Activated naive CD4-positive, alpha-beta T cell treated with anti-CD3 and anti-CD28 coated beads, Interleukin-2, amount 50 U/mL, for 72 hours (primary cell): ENCODE measurements around the gene SLC6A3. TPM values are rescaled to one million over a fixed set of nuclear protein-coding genes. Genes with fewer than 3 reads are reported as not detected.
A peak's percentile ranks its signal among the peaks of the same experiment; 100 is the strongest.
"Not testable (repeated sequence)": the region's sequence is repeated elsewhere in the genome, so short reads cannot be mapped to it uniquely, and the experiment has no call there.

Source experiments
- ATAC-seq, 2 donors: fragments of 150-1000 bp; cut with Tn5 transposase; 2 replicates each; pipeline ENCODE4 v1.10.0; 2021; ENCODE audit warnings: mild to moderate bottlenecking in 2 of 2, moderate library complexity in 2 of 2
- DNase-seq, 2 donors: peaks; one replicate each; pipeline ENCODE4 v3.0.0; 2021 to 2022; ENCODE audit warnings: low spot score in 2 of 2
- H3K27ac Mint-ChIP-seq, 2 donors: one replicate each; pipeline ENCODE4 v1.8.0; 2022; ENCODE audit warnings: mild to moderate bottlenecking in 2 of 2, mixed read lengths in 2 of 2
- H3K36me3 Mint-ChIP-seq, 2 donors: one replicate each; pipeline ENCODE4 v1.8.0; 2022; ENCODE audit warnings: mixed read lengths in 2 of 2
- H3K9me3 Mint-ChIP-seq, 2 donors: one replicate each; pipeline ENCODE4 v1.8.0; 2022; ENCODE audit warnings: mixed read lengths in 2 of 2
- total RNA-seq, 2 donors: library from RNA; stranded (reverse); gene quantifications; one replicate each; pipeline ENCODE4 v1.2.3, GENCODE V29; 2022

SLC6A3 gene
- total RNA-seq, 2 donors from 2014 or later = not detected

DNA sequence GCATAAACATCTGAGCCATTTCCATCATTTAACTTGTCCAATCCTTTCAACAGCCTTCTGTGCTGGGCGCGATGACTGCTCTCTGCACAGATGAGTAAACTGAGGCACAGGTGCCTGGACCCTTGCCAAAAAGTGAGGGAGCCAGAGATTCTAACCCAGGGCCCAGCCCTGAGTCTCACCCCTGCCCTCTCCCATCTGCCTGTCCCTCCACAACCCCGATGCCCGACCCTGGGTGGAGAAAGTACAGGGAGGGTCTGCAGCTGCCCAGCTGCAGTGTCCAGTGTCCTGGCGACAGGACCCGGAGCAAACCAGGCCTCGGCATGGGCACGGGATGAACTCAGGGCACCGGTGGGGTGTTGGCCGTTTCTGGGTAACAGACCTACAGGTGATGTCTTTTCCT lies 60.7 kb downstream of the SLC6A3 start:
- H3K27ac Mint-ChIP-seq = no peak overlapping the region
- ATAC-seq (no peak), DNase-seq (no peak)
- H3K36me3 Mint-ChIP-seq = no peaks in the 10 kb centered on the region
- peaks cover 0 to 8% of the 10 kb centered on the region in 2 donors for H3K9me3 Mint-ChIP-seq

- Mint-ChIP-seq H3K9me3 (peaks cover 0 to 8% of the 10 kb centered on the region in 2 donors), H3K27ac (no peak overlapping the region), H3K36me3 (no peaks in the 10 kb centered on the region)
- ATAC-seq (no peak), DNase-seq (no peak)
These were observed 61.3 kb downstream of the SLC6A3 start for GRCh38 chr5:1383886-1384401.

DNA sequence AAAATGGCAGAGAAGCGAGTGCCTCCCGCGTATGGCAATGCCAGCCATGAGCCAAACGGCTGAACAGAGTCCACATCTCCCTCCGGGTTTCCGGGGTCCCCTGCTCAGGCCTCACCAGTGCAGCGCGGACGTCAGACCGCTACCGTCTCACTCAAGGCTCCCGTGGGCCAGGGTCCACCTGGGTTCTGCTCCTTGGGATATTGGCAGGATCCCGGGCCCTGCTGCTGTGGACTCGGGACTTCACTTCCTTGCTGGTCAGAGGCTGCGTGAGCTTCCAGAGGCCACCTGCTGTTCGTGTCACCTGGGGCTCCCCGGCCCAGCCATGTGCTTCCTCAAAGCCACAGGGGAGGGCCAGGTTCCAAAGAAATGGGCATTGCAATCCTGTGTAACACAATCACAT lies 61.9 kb downstream of the SLC6A3 start:
- no peaks in the 10 kb centered on the region for H3K36me3 Mint-ChIP-seq
- DNase-seq = no peak
- H3K27ac Mint-ChIP-seq = no peak overlapping the region
- ATAC-seq = no peak
- peaks cover 0 to 2% of the 10 kb centered on the region in 2 donors for H3K9me3 Mint-ChIP-seq

GRCh38 chr5:1382248-1382700 lies 63.0 kb downstream of the SLC6A3 start:
- H3K9me3 Mint-ChIP-seq = no peaks in the 10 kb centered on the region
- no peak overlapping the region for H3K27ac Mint-ChIP-seq
- no peak for DNase-seq
- ATAC-seq = no peak
- no peaks in the 10 kb centered on the region for H3K36me3 Mint-ChIP-seq

GRCh38 chr5:1381370-1382247 lies 63.6 kb downstream of the SLC6A3 start:
- no peaks in the 10 kb centered on the region for H3K9me3 Mint-ChIP-seq
- no peak for DNase-seq
- no peaks in the 10 kb centered on the region for H3K36me3 Mint-ChIP-seq
- H3K27ac Mint-ChIP-seq = no peak overlapping the region
- ATAC-seq = no peak

GRCh38 chr5:1380910-1381309 lies 64.3 kb downstream of the SLC6A3 start:
- ATAC-seq = no peak

GRCh38 chr5:1380011-1380817 lies 65.0 kb downstream of the SLC6A3 start:
- H3K9me3 Mint-ChIP-seq = no peaks in the 10 kb centered on the region
- no peak overlapping the region for H3K27ac Mint-ChIP-seq
- DNase-seq (peak in 1 of 2 donors; percentile 60), ATAC-seq (peak; percentile 90 to 94)
- H3K36me3 Mint-ChIP-seq = no peaks in the 10 kb centered on the region

More at GRCh38 chr5:1380910-1381309, 64.3 kb downstream of the SLC6A3 start:
- no peak for DNase-seq
- Mint-ChIP-seq H3K27ac (no peak overlapping the region), H3K9me3 (no peaks in the 10 kb centered on the region), H3K36me3 (no peaks in the 10 kb centered on the region)

DNA sequence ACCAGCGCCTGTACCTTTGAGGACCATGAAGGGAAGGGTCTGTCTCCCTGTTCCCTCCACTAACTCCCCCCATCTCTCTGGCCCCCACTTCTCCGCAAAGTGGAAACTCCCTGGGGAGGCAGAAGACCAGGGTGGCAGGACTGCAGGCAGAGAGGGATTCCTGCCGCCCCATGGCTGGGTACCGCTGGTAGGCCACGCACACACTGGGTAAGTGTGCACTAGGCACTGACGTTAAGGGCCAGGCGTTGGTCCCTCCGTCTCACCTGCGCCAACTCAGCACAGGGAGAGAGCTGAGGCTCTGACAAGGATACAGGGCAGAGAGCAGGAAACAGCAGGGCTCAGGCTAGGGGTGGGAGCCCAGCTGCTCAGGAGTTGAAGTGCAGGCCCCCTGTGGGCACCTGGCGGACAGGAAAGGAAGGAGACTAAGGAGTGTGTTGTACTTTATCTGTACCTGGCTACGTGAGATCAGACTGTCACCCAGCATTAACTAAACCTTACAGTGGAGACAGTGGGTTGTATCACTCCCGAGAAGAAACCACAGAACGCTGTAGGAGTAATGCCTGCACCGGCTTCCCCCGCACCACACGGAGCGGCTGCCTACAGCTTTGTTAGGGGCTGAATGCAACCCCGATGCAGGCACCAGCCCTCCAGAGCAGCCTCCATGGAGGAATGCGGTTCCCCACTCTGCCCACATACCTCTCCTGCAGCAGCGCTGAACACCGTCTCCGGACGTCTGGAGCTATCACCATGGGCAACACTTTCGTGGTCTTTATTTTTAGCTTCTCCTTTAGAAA lies 66.2 kb downstream of the SLC6A3 start:
- DNase-seq (no peak), ATAC-seq (no peak)
- Mint-ChIP-seq H3K36me3 (no peaks in the 10 kb centered on the region), H3K27ac (no peak overlapping the region), H3K9me3 (no peaks in the 10 kb centered on the region)

- ATAC-seq (no peak), DNase-seq (no peak)
- no peak overlapping the region for H3K27ac Mint-ChIP-seq
- no peaks in the 10 kb centered on the region for H3K9me3 Mint-ChIP-seq
- no peaks in the 10 kb centered on the region for H3K36me3 Mint-ChIP-seq
These were observed 67.1 kb downstream of the SLC6A3 start for GRCh38 chr5:1378096-1378495.

- H3K36me3 Mint-ChIP-seq = no peaks in the 10 kb centered on the region
- DNase-seq (no peak), ATAC-seq (no peak)
- H3K27ac Mint-ChIP-seq = no peak overlapping the region
- H3K9me3 Mint-ChIP-seq = no peaks in the 10 kb centered on the region
These were observed 68.3 kb downstream of the SLC6A3 start for GRCh38 chr5:1376981-1377380.

DNA sequence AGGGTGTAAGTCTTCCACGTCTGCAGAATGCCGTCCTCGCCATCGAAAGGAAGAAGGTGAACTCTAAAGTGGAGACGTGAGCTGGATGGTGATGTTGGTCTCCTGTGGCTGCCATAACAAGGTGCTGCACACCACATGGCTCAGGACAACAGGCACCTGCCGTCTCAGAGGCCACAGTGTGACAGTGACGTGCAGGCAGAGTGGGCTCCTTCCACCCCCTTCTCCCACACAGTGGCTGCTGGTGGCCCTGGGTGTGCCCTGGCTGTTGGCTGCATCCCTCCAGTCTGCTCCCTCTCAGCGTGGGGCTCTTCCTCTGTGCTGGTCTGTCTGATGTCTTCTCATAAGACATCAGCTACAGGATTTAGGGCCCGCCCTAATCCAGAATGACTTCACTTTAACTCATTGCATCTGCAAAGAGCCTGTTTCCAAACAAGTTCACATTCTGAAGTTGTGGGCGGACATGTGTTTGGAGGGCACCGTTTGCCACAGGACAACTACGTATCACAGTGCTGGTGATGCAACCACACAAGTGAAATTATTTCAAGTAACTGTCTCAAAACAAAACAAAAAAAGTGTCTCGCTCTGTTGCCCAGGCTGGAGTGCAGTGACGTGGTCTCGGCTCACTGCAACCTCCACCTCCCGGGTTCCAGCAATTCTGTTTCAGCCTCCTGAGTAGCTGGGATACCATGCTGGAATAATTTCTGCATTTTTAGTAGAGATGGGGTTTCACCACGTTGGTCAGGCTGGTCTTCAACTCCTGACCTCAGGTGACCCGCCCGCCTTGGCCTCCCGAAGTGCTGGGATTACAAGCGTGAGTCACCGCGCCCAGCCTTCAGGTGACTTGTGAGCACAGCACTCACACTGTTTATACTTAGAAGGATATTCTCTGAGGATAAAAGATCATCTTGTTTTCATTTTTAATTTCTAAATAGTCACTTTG lies 69.1 kb downstream of the SLC6A3 start:
- no peaks in the 10 kb centered on the region for H3K9me3 Mint-ChIP-seq
- no peaks in the 10 kb centered on the region for H3K36me3 Mint-ChIP-seq
- no peak overlapping the region for H3K27ac Mint-ChIP-seq
- DNase-seq (no peak), ATAC-seq (no peak)

GRCh38 chr5:1374679-1375055 lies 70.6 kb downstream of the SLC6A3 start:
- no peaks in the 10 kb centered on the region for H3K9me3 Mint-ChIP-seq
- DNase-seq (no peak), ATAC-seq (no peak)
- no peak overlapping the region for H3K27ac Mint-ChIP-seq
- no peaks in the 10 kb centered on the region for H3K36me3 Mint-ChIP-seq

- Mint-ChIP-seq H3K27ac (no peak overlapping the region), H3K9me3 (no peaks in the 10 kb centered on the region), H3K36me3 (no peaks in the 10 kb centered on the region)
- ATAC-seq (no peak), DNase-seq (no peak)
These were observed 71.1 kb downstream of the SLC6A3 start for GRCh38 chr5:1374030-1374678.

- H3K36me3 Mint-ChIP-seq, ATAC-seq, H3K9me3 Mint-ChIP-seq, DNase-seq, H3K27ac Mint-ChIP-seq: not testable (repeated sequence)
These were observed 73.3 kb downstream of the SLC6A3 start for GRCh38 chr5:1371972-1372342.

DNA sequence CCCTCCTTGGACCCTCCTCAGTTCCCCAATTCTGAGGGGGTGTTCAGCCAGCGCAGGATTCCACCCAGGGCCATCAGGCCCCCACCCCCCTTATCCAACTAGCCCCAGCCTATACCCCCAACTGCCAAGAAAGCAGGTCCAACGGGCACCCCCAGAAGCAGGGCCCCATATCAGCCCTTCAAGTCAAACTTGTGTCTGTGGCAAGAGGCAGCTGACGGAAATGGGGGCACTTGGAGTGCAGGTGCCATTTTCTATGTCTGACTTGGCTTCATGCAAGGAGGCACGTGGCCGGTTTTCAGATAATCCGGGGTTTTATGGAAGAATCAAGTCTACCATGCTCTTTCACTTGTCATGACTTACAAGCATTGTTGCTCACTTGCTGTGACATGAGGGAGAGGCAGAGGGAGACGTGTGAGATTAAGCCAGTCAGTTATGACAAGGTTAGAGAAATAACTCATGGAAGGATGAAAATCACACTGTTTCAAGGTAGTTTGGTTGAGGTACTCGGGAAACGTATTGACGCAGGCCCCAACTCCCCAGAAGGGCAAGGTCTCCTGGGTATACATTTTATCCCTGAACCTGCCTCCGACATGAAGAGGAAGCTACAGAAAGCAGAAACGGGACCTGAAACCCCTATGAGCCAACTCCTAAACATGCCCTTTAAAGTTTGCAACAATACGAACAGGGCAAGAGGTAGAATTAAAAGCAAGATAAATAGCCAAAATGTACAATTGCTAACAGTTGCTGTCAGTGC lies 73.8 kb downstream of the SLC6A3 start:
- DNase-seq = no peak
- H3K9me3 Mint-ChIP-seq = no peaks in the 10 kb centered on the region
- no peak overlapping the region for H3K27ac Mint-ChIP-seq
- H3K36me3 Mint-ChIP-seq = no peaks in the 10 kb centered on the region
- ATAC-seq = no peak
